GM19025 (cell line): Measurements from ENCODE around the gene TRAFD1.
A peak's percentile ranks its signal among the peaks of the same experiment; 100 is the strongest.
"Not testable (repeated sequence)": the region's sequence is repeated elsewhere in the genome, so short reads cannot be mapped to it uniquely, and the experiment has no call there.

Experiments
- ATAC-seq: cut with Tn5 transposase; IDR thresholded peaks from one replicate; pipeline ENCODE4 v1.9.1; 2021; ENCODE audit warnings: mild to moderate bottlenecking, low read depth, moderate library complexity; ENCODE audit not compliant: unreplicated experiment

Gene TRAFD1

GRCh38 chr12:112125250-112125999, at the start of gene TRAFD1:
Gene TRAFD1, plus strand, starts transcription at chr12:112125560. Its CDS starts 4,963 bp downstream, at chr12:112130523.
- peak; percentile 98 for ATAC-seq

GRCh38 chr12:112087055-112087850, 38.1 kb upstream of the TRAFD1 start:
- no peak for ATAC-seq

- ATAC-seq = no peak
Measured at GRCh38 chr12:112087851-112088250, 37.5 kb upstream of the TRAFD1 start.

- ATAC-seq = no peak
Measured at GRCh38 chr12:112091563-112091962, 33.8 kb upstream of the TRAFD1 start.

- ATAC-seq = no peak
Measured at GRCh38 chr12:112096070-112096469, 29.3 kb upstream of the TRAFD1 start.

- no peak for ATAC-seq
Measured at GRCh38 chr12:112096667-112097066, 28.7 kb upstream of the TRAFD1 start.

GRCh38 chr12:112097641-112098040, 27.7 kb upstream of the TRAFD1 start:
- no peak for ATAC-seq

GRCh38 chr12:112100500-112100899, 24.9 kb upstream of the TRAFD1 start:
- not testable (repeated sequence) for ATAC-seq

GRCh38 chr12:112102127-112102526, 23.2 kb upstream of the TRAFD1 start:
- ATAC-seq = no peak

- ATAC-seq = not testable (repeated sequence)
Measured at GRCh38 chr12:112102746-112103145, 22.6 kb upstream of the TRAFD1 start.

GRCh38 chr12:112103758-112104503, 21.4 kb upstream of the TRAFD1 start:
- no peak for ATAC-seq

GRCh38 chr12:112105891-112106290, 19.5 kb upstream of the TRAFD1 start:
- no peak for ATAC-seq

GRCh38 chr12:112107306-112108201, 17.8 kb upstream of the TRAFD1 start:
- no peak for ATAC-seq

GRCh38 chr12:112108202-112109079, 16.9 kb upstream of the TRAFD1 start, which contains the start of gene NAA25:
Gene NAA25, minus strand, starts transcription at chr12:112108783. Its CDS starts 10 bp downstream, at chr12:112108773.
- ATAC-seq = peak; percentile 71

GRCh38 chr12:112110787-112111662, 14.3 kb upstream of the TRAFD1 start:
- not testable (repeated sequence) for ATAC-seq

- ATAC-seq = no peak
Measured at GRCh38 chr12:112111931-112112330, 13.4 kb upstream of the TRAFD1 start.

GRCh38 chr12:112112409-112113133, 12.8 kb upstream of the TRAFD1 start:
- ATAC-seq = no peak
